ENCODE data around the gene CSF1.

Gene CSF1

GRCh38 chr1:109977657-109978378 is 67.2 kb downstream of the CSF1 start:
- DNase-seq (ENCODE audit: low read depth): no peak
- H3K4me3 ChIP-seq (ENCODE audit: low read depth, low read length): no peak overlapping the region
- TF ChIP-seq, protein P1, sequence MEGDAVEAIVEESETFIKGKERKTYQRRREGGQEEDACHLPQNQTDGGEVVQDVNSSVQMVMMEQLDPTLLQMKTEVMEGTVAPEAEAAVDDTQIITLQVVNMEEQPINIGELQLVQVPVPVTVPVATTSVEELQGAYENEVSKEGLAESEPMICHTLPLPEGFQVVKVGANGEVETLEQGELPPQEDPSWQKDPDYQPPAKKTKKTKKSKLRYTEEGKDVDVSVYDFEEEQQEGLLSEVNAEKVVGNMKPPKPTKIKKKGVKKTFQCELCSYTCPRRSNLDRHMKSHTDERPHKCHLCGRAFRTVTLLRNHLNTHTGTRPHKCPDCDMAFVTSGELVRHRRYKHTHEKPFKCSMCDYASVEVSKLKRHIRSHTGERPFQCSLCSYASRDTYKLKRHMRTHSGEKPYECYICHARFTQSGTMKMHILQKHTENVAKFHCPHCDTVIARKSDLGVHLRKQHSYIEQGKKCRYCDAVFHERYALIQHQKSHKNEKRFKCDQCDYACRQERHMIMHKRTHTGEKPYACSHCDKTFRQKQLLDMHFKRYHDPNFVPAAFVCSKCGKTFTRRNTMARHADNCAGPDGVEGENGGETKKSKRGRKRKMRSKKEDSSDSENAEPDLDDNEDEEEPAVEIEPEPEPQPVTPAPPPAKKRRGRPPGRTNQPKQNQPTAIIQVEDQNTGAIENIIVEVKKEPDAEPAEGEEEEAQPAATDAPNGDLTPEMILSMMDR (IDR thresholded peaks at IDR 0.05; ENCODE audit: insufficient read depth, low read depth, low read length, missing control alignments): no peak

GRCh38 chr1:109978761-109979488 is 68.3 kb downstream of the CSF1 start:
- no peak for DNase-seq (ENCODE audit: low read depth)
- no peak overlapping the region for H3K4me3 ChIP-seq (ENCODE audit: low read depth, low read length)
- TF ChIP-seq, protein P1 (IDR thresholded peaks at IDR 0.05; ENCODE audit: insufficient read depth, low read depth, low read length, missing control alignments): no peak

GRCh38 chr1:109979489-109980091 is 68.9 kb downstream of the CSF1 start:
- TF ChIP-seq, protein P1 (IDR thresholded peaks at IDR 0.05; ENCODE audit: insufficient read depth, low read depth, low read length, missing control alignments): no peak
- H3K4me3 ChIP-seq (ENCODE audit: low read depth, low read length): no peak overlapping the region
- DNase-seq (ENCODE audit: low read depth): no peak

All from GM12865 (cell line).